ENCODE results near the gene FOSL1. TPM values are rescaled to one million over a fixed set of nuclear protein-coding genes. Genes with fewer than 3 reads are reported as not detected.

Gene FOSL1
- not detected in 2 replicates for polyA plus RNA-seq

GRCh38 chr11:65900125-65900898 lies at the start of gene FOSL1:
Gene FOSL1, minus strand, starts transcription at chr11:65900388. Its CDS starts 49 bp downstream, at chr11:65900339.

GRCh38 chr11:65945430-65945911 lies 45.3 kb upstream of the FOSL1 start, which contains the start of gene TSGA10IP:
Gene TSGA10IP, plus strand, starts transcription at chr11:65945480. Its CDS starts 196 bp downstream, at chr11:65945676.

GRCh38 chr11:65919141-65919572 lies 19.0 kb upstream of the FOSL1 start, which contains the start of gene DRAP1:
Gene DRAP1, plus strand, starts transcription at chr11:65919426. Its CDS starts 76 bp downstream, at chr11:65919502.

GRCh38 chr11:65918211-65919140 lies 18.3 kb upstream of the FOSL1 start, which contains the start of gene C11orf68:
Gene C11orf68, minus strand, starts transcription at chr11:65919062. Its CDS starts 31 bp downstream, at chr11:65919031.

GRCh38 chr11:65890324-65891218 lies 9.6 kb downstream of the FOSL1 start, which contains the start of gene CCDC85B:
Gene CCDC85B, plus strand, starts transcription at chr11:65890673. Its CDS starts 111 bp downstream, at chr11:65890784.

GRCh38 chr11:65888163-65888814 lies 11.9 kb downstream of the FOSL1 start, which contains the start of gene FIBP:
Gene FIBP, minus strand, starts transcription at chr11:65888471. Its CDS starts 53 bp downstream, at chr11:65888418.

GRCh38 chr11:65879617-65880016 lies 20.6 kb downstream of the FOSL1 start, which contains the start of gene CTSW:
Gene CTSW, plus strand, starts transcription at chr11:65879837. Its CDS starts 18 bp downstream, at chr11:65879855.

GRCh38 chr11:65872586-65873317 lies 27.4 kb downstream of the FOSL1 start, which contains the start of gene EFEMP2:
Gene EFEMP2, minus strand, starts transcription at chr11:65872800. Its CDS starts 446 bp downstream, at chr11:65872354.

GRCh38 chr11:65860278-65861164 lies 39.7 kb downstream of the FOSL1 start, which contains the start of gene MUS81:
Gene MUS81, plus strand, starts transcription at chr11:65860433. Its CDS starts 321 bp downstream, at chr11:65860754.

GRCh38 chr11:65857853-65858680 lies 42.1 kb downstream of the FOSL1 start, which contains the start of gene CFL1:
Gene CFL1, minus strand, starts transcription at chr11:65858180. Its CDS starts 81 bp downstream, at chr11:65858099.

Other genes starting within 250 kb of the FOSL1 start
- 2.3 and 3.0 TPM in 2 replicates for gene RELA, start 237.5 kb downstream of the FOSL1 start, polyA plus RNA-seq
- 2.4 and 7.8 TPM in 2 replicates for gene KAT5, start 188.1 kb downstream of the FOSL1 start, polyA plus RNA-seq
- gene RNASEH2C, start 179.6 kb downstream of the FOSL1 start, polyA plus RNA-seq: 6.6 and 13.0 TPM in 2 replicates
- gene AP5B1, start 119.4 kb downstream of the FOSL1 start, polyA plus RNA-seq: 0.08 and 0.35 TPM in 2 replicates
- gene OVOL1, start 113.3 kb downstream of the FOSL1 start, polyA plus RNA-seq: not detected in 2 replicates
- 2.2 and 4.6 TPM in 2 replicates for gene SNX32, start 66.4 kb downstream of the FOSL1 start, polyA plus RNA-seq
- gene CFL1, start 42.2 kb downstream of the FOSL1 start, polyA plus RNA-seq: 185 and 274 TPM in 2 replicates
- 9.5 and 11.2 TPM in 2 replicates for gene MUS81, start 40.0 kb downstream of the FOSL1 start, polyA plus RNA-seq
- gene EFEMP2, start 27.6 kb downstream of the FOSL1 start, polyA plus RNA-seq: 0.31 and 1.8 TPM in 2 replicates
- gene CTSW, start 20.6 kb downstream of the FOSL1 start, polyA plus RNA-seq: not detected in 2 replicates
- 37.0 and 67.8 TPM in 2 replicates for gene FIBP, start 11.9 kb downstream of the FOSL1 start, polyA plus RNA-seq
- gene CCDC85B, start 9.7 kb downstream of the FOSL1 start, polyA plus RNA-seq: 2.2 and 2.7 TPM in 2 replicates
- gene C11orf68, start 18.7 kb upstream of the FOSL1 start, polyA plus RNA-seq: 12.4 and 15.2 TPM in 2 replicates
- gene DRAP1, start 19.0 kb upstream of the FOSL1 start, polyA plus RNA-seq: 32.5 and 40.9 TPM in 2 replicates
- 0.73 TPM in 1 of 2 replicates, not detected in the other for gene TSGA10IP, start 45.1 kb upstream of the FOSL1 start, polyA plus RNA-seq
- 22.8 and 46.8 TPM in 2 replicates for gene SART1, start 61.3 kb upstream of the FOSL1 start, polyA plus RNA-seq
- gene EIF1AD, start 101.8 kb upstream of the FOSL1 start, polyA plus RNA-seq: 30.9 and 38.3 TPM in 2 replicates
- gene BANF1, start 102.1 kb upstream of the FOSL1 start, polyA plus RNA-seq: 356 and 424 TPM in 2 replicates
- not detected in 2 replicates for gene CST6, start 111.6 kb upstream of the FOSL1 start, polyA plus RNA-seq
- gene CATSPER1, start 126.1 kb upstream of the FOSL1 start, polyA plus RNA-seq: 0.59 TPM in 1 of 2 replicates, not detected in the other
- gene GAL3ST3, start 148.8 kb upstream of the FOSL1 start, polyA plus RNA-seq: 8.7 and 19.5 TPM in 2 replicates
- 63.3 and 67.3 TPM in 2 replicates for gene SF3B2, start 152.0 kb upstream of the FOSL1 start, polyA plus RNA-seq
- gene PACS1, start 169.9 kb upstream of the FOSL1 start, polyA plus RNA-seq: 1.0 and 2.4 TPM in 2 replicates

All from Purkinje cell (primary cell).